GM21737 (cell line): ENCODE data around the gene NUDT14.

Source experiments
- ATAC-seq: cut with Tn5 transposase; IDR thresholded peaks from one replicate; pipeline ENCODE4 v1.9.1; 2021; ENCODE audit warnings: mild to moderate bottlenecking, moderate library complexity; ENCODE audit not compliant: unreplicated experiment

NUDT14 gene

DNA sequence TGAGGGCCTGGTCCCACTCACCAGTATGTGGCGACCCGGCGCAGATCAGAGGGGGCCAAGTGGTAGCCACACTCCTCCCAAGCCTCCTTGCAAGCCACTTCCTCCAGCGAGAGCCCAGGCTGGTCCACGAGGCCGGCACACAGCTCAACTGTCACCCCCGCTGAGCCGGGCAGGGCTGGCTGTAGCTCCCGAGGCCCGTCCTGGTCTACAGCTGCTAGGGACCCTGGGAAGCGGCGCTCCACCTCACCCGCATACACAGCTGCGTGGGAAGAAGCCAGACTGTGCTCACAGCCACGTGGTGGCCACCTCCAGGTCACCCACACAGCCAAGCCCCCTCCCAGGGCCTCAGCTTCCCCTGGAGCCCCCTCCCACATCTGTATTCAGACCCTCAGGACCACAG, 4.6 kb downstream of the NUDT14 start:
- no peak for ATAC-seq

DNA sequence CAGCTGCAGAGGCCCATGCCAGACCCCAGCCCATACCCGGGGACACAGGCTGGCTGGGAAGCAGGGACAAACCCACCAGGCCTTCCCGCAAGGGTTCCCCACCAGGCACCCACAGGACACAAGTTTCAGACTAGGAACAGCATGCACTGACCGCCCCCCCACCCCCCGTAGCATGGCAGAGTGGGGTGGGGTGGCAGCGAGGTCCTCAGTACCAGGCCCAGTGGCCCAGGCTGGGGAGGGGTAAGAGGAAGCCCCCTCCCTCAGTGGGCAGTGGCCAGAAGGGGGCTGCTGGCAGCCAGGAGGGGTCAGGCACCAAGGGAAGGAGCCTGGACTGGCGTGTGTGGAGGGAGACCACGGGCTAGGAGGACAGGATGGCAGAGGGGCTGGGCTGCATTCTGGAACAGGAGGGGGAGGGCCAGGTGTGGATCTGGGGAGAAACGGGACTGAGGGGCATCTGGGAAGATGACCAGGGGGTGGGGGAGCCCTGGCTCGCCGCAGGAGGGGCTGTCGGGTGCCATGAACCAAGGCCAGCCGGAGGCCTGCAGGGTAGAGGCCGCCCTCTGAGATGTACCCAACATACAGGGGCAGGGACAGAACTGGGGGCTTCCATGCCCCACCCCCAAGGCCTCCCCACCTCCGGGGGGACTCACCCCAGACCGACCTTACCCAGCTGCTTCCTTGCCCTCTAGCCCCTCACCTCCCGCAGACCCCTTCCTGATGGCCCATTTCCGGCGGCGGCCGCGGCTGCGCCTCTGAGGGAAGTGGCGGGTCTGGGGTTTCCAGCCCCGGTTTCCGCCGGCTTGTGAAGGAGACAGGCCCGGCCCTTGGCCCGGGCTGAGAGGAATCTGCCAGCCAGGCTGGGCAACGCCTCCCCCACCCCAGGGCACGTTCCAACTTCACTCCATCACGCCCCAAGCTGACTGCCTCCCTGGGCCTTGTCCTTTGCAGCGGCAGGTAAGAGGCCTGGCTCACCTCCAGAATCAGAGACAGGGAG, 6.9 kb downstream of the NUDT14 start:
- no peak for ATAC-seq

GRCh38 chr14:105173145-105173544, 8.0 kb downstream of the NUDT14 start:
- ATAC-seq, result no peak

- ATAC-seq, result no peak
Measured at GRCh38 chr14:105172476-105172875, 8.6 kb downstream of the NUDT14 start.

- no peak for ATAC-seq
Measured at GRCh38 chr14:105171004-105171673, 10.0 kb downstream of the NUDT14 start.

- no peak for ATAC-seq
Measured at GRCh38 chr14:105169776-105170655, 11.1 kb downstream of the NUDT14 start.

- no peak for ATAC-seq
Measured at GRCh38 chr14:105168979-105169507, 12.1 kb downstream of the NUDT14 start.

DNA sequence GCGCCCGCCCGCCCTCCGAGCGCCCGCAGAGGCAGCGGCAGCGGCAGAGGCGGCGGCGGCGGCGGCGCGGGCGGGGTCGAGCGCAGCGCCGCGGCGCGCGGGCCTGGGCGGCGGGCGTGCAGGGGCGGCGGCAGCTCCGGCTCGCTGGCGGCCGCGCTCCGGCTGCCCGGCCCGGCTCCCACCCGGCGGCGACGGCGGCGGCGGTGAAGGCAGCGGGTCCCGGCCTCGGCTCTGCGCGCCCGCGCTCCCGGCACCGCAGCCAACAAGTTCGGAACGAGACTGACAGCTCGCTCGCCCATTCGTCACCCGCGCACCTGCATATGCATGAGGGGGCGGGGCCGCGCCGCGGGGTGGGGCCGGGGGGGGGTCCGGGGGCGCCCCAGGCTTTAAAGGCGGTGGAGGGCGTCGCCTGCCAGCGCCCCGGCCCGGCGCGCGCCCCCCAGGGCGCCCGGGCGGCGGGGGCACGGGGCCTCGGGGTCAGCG, 12.6 kb downstream of the NUDT14 start, which contains the start of gene JAG2:
TSS of gene JAG2 (minus strand) at position 281 of the 483 bp plus-strand sequence. CDS start 356 bp downstream, outside the sequence.
- no peak for ATAC-seq

GRCh38 chr14:105168093-105168420, 13.1 kb downstream of the NUDT14 start:
- ATAC-seq, result no peak

- no peak for ATAC-seq
Measured at GRCh38 chr14:105167303-105168092, 13.6 kb downstream of the NUDT14 start.

- ATAC-seq, result no peak
Measured at GRCh38 chr14:105166571-105167302, 14.4 kb downstream of the NUDT14 start.

DNA sequence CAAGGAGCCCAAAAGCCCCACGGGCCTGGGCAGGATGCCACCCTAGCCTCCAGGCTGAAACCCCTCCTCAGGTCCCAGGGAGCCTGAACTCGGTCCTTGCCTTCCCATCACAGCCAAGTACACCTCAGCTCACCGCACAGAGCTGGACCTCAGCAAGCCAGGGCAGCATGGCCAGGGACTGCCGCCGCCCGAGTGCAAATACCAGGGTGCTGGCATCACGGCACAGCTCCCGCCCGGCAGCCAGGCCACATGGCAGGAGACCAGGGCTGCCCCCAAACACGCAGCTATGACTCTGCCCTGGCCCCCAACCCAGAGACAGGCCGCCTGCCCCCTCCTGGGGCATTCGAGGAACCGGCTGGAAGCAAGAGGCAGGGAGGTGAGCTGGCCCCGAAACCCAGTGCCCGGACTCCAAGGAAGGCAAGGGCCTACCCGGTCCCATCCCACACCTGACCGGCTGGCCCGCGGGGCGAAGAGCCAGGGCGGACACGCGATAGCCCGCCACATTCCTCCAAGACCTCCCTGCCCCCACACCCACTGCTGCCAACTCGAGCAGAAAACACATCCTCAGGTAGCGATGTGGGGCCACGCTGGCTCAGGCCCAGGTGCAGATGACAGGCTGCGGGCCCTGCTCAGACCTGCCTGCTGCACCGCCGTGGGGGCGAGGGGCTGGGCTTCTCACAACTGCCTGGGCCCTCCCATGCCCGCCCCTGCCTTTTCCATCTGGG, 15.2 kb downstream of the NUDT14 start:
- ATAC-seq, result no peak

GRCh38 chr14:105165134-105165704, 15.9 kb downstream of the NUDT14 start:
- no peak for ATAC-seq

GRCh38 chr14:105163040-105163742, 17.9 kb downstream of the NUDT14 start:
- no peak for ATAC-seq

GRCh38 chr14:105162669-105162979, 18.5 kb downstream of the NUDT14 start:
- no peak for ATAC-seq

DNA sequence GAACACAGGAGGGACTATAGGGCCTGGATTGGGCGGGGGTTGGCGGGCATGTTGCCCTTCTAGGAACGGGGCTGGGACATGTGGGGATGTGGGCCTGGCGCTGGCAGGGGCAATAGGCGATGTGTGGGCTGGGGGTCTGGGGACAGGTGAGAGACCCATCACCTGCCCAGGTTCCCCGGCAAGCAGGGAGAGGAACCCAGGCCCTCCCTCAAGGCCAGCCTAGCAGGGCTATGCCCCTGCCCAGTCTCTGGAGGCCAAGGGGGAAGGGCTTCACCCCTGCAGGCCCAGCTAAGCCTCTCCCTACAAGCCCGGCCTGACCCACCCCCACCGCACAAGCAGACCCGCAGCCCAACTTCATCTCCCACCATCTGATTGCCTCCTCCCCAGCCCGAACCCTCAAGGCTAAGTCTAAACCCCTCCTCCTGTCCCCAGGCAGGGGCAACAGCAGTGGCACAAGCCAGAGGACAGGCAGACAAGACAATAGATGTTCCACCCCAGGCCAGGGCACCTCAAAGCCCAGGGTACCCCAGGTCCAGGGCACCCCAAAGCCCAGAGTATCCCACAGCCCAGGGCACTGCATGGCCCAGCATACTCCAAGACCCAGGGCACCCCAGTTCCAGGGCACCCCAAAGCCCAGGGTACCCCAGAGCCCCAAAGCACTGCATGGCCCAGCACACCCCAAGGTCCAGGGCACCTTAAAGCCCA, 19.0 kb downstream of the NUDT14 start:
- ATAC-seq, result no peak

DNA sequence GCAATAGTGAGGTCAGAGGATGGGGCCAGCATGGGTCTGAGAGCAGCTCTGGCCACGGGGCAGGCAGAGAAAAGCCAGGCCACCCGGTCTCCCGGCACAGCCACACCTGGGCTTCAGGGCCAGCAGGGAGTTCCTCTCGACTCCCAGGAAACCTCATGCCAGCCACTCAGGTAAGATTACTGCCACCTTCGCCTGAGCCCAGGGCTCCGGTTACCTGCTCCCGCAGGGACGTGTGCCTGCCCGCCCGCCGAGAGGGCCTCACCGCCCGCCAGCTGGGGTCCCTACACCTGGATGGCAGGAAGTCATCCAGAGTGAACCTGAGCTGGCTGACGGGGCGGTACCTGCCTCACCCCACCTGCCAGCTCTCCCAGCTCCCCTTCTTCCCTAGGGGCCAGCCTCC, 19.8 kb downstream of the NUDT14 start:
- ATAC-seq, result no peak
